Measurements from ENCODE around the gene EFNB3.

Gene EFNB3

GRCh38 chr17:7727886-7728285, 22.9 kb downstream of the EFNB3 start:
- TF ChIP-seq POLR2AphosphoS5 (IDR thresholded peaks at IDR 0.05; ENCODE audit: low read depth, low read length) (no peak), REST (IDR thresholded peaks at IDR 0.05; ENCODE audit: insufficient read depth in 1 of 2, low read depth in 2 of 2, low read length in 2 of 2) (no peak), TAF1 (IDR thresholded peaks at IDR 0.05; ENCODE audit: borderline replicate concordance, insufficient read depth, low read length) (no peak), FOXP2 (optimal IDR thresholded peaks at IDR 0.05; ENCODE audit: borderline replicate concordance, extremely low read depth, extremely low read length, insufficient read depth) (no peak), SIN3A (IDR thresholded peaks at IDR 0.05; ENCODE audit: borderline replicate concordance, insufficient read depth, low read length) (no peak)

GRCh38 chr17:7729816-7730215, 24.8 kb downstream of the EFNB3 start:
- TF ChIP-seq POLR2AphosphoS5 (IDR thresholded peaks at IDR 0.05; ENCODE audit: low read depth, low read length) (no peak), REST (IDR thresholded peaks at IDR 0.05; ENCODE audit: insufficient read depth in 1 of 2, low read depth in 2 of 2, low read length in 2 of 2) (no peak), FOXP2 (optimal IDR thresholded peaks at IDR 0.05; ENCODE audit: borderline replicate concordance, extremely low read depth, extremely low read length, insufficient read depth) (no peak), TAF1 (IDR thresholded peaks at IDR 0.05; ENCODE audit: borderline replicate concordance, insufficient read depth, low read length) (no peak), SIN3A (IDR thresholded peaks at IDR 0.05; ENCODE audit: borderline replicate concordance, insufficient read depth, low read length) (no peak)

DNA sequence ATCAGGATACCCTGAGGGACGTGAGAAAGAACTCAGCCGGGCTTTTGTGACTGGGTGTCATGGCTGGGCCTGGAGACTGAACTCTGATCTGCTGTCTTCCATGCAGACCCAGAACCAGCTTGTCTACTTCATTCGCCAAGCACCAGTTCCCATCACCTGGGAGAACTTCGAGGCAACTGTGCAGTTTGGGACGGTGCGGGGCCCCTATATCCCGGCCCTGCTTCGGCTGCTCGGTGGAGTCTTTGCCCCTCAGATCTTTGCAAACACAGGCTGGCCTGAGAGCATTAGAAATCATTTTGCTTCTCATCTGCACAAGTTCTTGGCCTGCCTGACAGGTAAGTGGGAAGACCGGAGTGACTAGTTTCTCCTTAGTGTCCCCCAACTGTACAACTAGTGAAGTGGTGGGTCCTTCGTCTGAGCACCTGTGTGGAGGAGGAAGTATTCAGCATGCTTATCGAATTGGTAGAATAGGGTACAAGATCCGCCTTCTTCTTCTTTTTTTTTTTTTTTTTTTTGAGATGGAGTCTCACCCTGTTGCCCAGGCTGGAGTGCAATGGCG, 28.1 kb downstream of the EFNB3 start:
- no peak for TF ChIP-seq SIN3A (IDR thresholded peaks at IDR 0.05; ENCODE audit: borderline replicate concordance, insufficient read depth, low read length)
- TF ChIP-seq REST (IDR thresholded peaks at IDR 0.05; ENCODE audit: insufficient read depth in 1 of 2, low read depth in 2 of 2, low read length in 2 of 2): no peak
- TF ChIP-seq FOXP2 (optimal IDR thresholded peaks at IDR 0.05; ENCODE audit: borderline replicate concordance, extremely low read depth, extremely low read length, insufficient read depth): no peak
- no peak for TF ChIP-seq TAF1 (IDR thresholded peaks at IDR 0.05; ENCODE audit: borderline replicate concordance, insufficient read depth, low read length)
- no peak for TF ChIP-seq POLR2AphosphoS5 (IDR thresholded peaks at IDR 0.05; ENCODE audit: low read depth, low read length)

GRCh38 chr17:7737601-7738000, 32.6 kb downstream of the EFNB3 start:
- TF ChIP-seq TAF1 (IDR thresholded peaks at IDR 0.05; ENCODE audit: borderline replicate concordance, insufficient read depth, low read length) (no peak), SIN3A (IDR thresholded peaks at IDR 0.05; ENCODE audit: borderline replicate concordance, insufficient read depth, low read length) (no peak), FOXP2 (optimal IDR thresholded peaks at IDR 0.05; ENCODE audit: borderline replicate concordance, extremely low read depth, extremely low read length, insufficient read depth) (no peak), REST (IDR thresholded peaks at IDR 0.05; ENCODE audit: insufficient read depth in 1 of 2, low read depth in 2 of 2, low read length in 2 of 2) (no peak), POLR2AphosphoS5 (IDR thresholded peaks at IDR 0.05; ENCODE audit: low read depth, low read length) (no peak)

GRCh38 chr17:7739746-7740145, 34.7 kb downstream of the EFNB3 start:
- TF ChIP-seq SIN3A (IDR thresholded peaks at IDR 0.05; ENCODE audit: borderline replicate concordance, insufficient read depth, low read length): no peak
- TF ChIP-seq REST (IDR thresholded peaks at IDR 0.05; ENCODE audit: insufficient read depth in 1 of 2, low read depth in 2 of 2, low read length in 2 of 2): no peak
- no peak for TF ChIP-seq TAF1 (IDR thresholded peaks at IDR 0.05; ENCODE audit: borderline replicate concordance, insufficient read depth, low read length)
- TF ChIP-seq FOXP2 (optimal IDR thresholded peaks at IDR 0.05; ENCODE audit: borderline replicate concordance, extremely low read depth, extremely low read length, insufficient read depth): no peak
- no peak for TF ChIP-seq POLR2AphosphoS5 (IDR thresholded peaks at IDR 0.05; ENCODE audit: low read depth, low read length)
